HCT116 (cell line): ENCODE measurements around the gene EBPL. TPM values are rescaled to one million over a fixed set of nuclear protein-coding genes. Genes with fewer than 3 reads are reported as not detected.
A peak's percentile ranks its signal among the peaks of the same experiment; 100 is the strongest.

Experiments
- ATAC-seq: fragments of 200-7000 bp; cut with Tn5 transposase; 2 replicates; pipeline ENCODE4 v1.9.1; 2020; ENCODE audit warnings: mild to moderate bottlenecking, moderate library complexity
- BruUV-seq: library from RNA; stranded (reverse); fragments of 400-500 nt; replicated peaks from 2 replicates; lab custom pipeline; 2021; lab: Mats Ljungman, UMichigan
- CTCF ChIA-PET: fragments of 300-600 bp; sonication (Branson Sonifier 250); formaldehyde crosslinking; loops from one replicate; lab custom pipeline; 2021; ENCODE audit warnings: antibody characterized with exemption; lab: Charles Lee
- POLR2A ChIA-PET: fragments of 300-600, 350-600 bp; sonication (Branson Sonifier 250); formaldehyde crosslinking; loops from one replicate; lab custom pipeline; 2021; ENCODE audit warnings: antibody characterized with exemption; lab: Charles Lee
- RAD21 ChIA-PET, 2 experiments: fragments of 300-600 bp; sonication (Branson Sonifier 250); formaldehyde crosslinking; loops; one replicate each; lab custom pipeline; 2023; ENCODE audit warnings: low total read pairs in 2 of 2; ENCODE audit not compliant: uncharacterized antibody in 2 of 2, unreplicated experiment in 2 of 2, low non-redundant PET in 1 of 2; lab: Charles Lee
- DNase-seq: peaks from one replicate; pipeline ENCODE4 v3.0.0-alpha.2; 2010; ENCODE audit warnings: low read depth, low spot score
- H2AFZ ChIP-seq: fragments of 200-600 bp; shearing (Covaris generic), sonication (generic); 2 replicates; pipeline ENCODE4 v1.6.1; 2017; ENCODE audit warnings: low read depth, mixed run types, mixed read lengths, antibody characterized with exemption, low read length; ENCODE audit not compliant: poor library complexity, severe bottlenecking
- H3K27ac ChIP-seq: 2 replicates; pipeline ENCODE4 v1.5.1; 2012; ENCODE audit warnings: low read depth, low read length
- H3K27me3 ChIP-seq: fragments of 200-600 bp; sonication (generic); 2 replicates; pipeline ENCODE4 v1.6.1; 2016; ENCODE audit warnings: mixed run types, low read length, mixed read lengths; ENCODE audit not compliant: insufficient read depth
- H3K36me3 ChIP-seq, 2 experiments: fragments of 200-500 bp in 1 of 2; fragments of 200-600 bp in 1 of 2; sonication (Bioruptor generic) in 1 of 2; sonication (generic) in 1 of 2; 2 replicates each; pipeline versions ENCODE4 v1.5.1 to v1.6.1; 2014 to 2016; ENCODE audit warnings: low read length in 2 of 2, inconsistent platforms in 1 of 2, mixed read lengths in 1 of 2, mixed run types in 1 of 2; ENCODE audit not compliant: insufficient read depth in 2 of 2, control insufficient read depth in 1 of 2
- H3K4me1 ChIP-seq, 2 experiments: fragments of 200-600 bp in 1 of 2; sonication (generic) in 1 of 2; 2 replicates each; pipeline versions ENCODE4 v1.5.1 to v1.6.1; 2012 to 2017; ENCODE audit warnings: low read length in 2 of 2, inconsistent platforms in 1 of 2, mild to moderate bottlenecking in 1 of 2, mixed read lengths in 1 of 2, mixed run types in 1 of 2, moderate library complexity in 1 of 2; ENCODE audit not compliant: insufficient read depth in 2 of 2, control insufficient read depth in 1 of 2
- H3K4me2 ChIP-seq: fragments of 200-600 bp; sonication (generic); 2 replicates; pipeline ENCODE4 v1.6.1; 2017; ENCODE audit warnings: mixed run types, low read length, mixed read lengths
- H3K4me3 ChIP-seq, 2 experiments: fragments of 200-600 bp in 1 of 2; sonication (generic) in 1 of 2; replicated peaks in 1 of 2; 2 replicates each; pipeline ENCODE4 v1.5.1; 2011 to 2016; ENCODE audit warnings: low read length in 2 of 2, control low read depth in 1 of 2, low read depth in 1 of 2, mild to moderate bottlenecking in 1 of 2, mixed read lengths in 1 of 2, mixed run types in 1 of 2
- H3K79me2 ChIP-seq: fragments of 200-600 bp; sonication (generic); 2 replicates; pipeline ENCODE4 v1.6.1; 2017; ENCODE audit warnings: mild to moderate bottlenecking, mixed run types, low read length, moderate library complexity, mixed read lengths; ENCODE audit not compliant: insufficient read depth
- H3K9ac ChIP-seq: fragments of 200-600 bp; sonication (generic); 2 replicates; pipeline ENCODE4 v1.6.1; 2016; ENCODE audit warnings: low read length, mixed read lengths
- H3K9me2 ChIP-seq: fragments of 200-600 bp; sonication (generic), shearing (Covaris generic); 2 replicates; pipeline ENCODE4 v1.6.1; 2017; ENCODE audit warnings: mixed run types, mild to moderate bottlenecking, moderate library complexity; ENCODE audit not compliant: insufficient read depth
- H3K9me3 ChIP-seq, 2 experiments: fragments of 200-500 bp in 1 of 2; fragments of 200-600 bp in 1 of 2; sonication (Bioruptor generic) in 1 of 2; sonication (generic) in 1 of 2; 2 replicates each; pipeline ENCODE4 v1.6.1; 2014 to 2017; ENCODE audit warnings: low read length in 2 of 2, mixed read lengths in 2 of 2, inconsistent platforms in 1 of 2, low read depth in 1 of 2, mild to moderate bottlenecking in 1 of 2, mixed run types in 1 of 2, moderate library complexity in 1 of 2; ENCODE audit not compliant: control insufficient read depth in 1 of 2, insufficient read depth in 1 of 2
- H4K20me1 ChIP-seq: fragments of 200-600 bp; sonication (generic), shearing (Covaris generic); 2 replicates; pipeline ENCODE4 v1.6.1; 2017; ENCODE audit warnings: mixed run types, mild to moderate bottlenecking, moderate library complexity; ENCODE audit not compliant: insufficient read depth
- CBX3 ChIP-seq: IDR thresholded peaks from 2 replicates; pipeline ENCODE4 v1.6.1; 2012; ENCODE audit warnings: low read depth
- CEBPB ChIP-seq: IDR thresholded peaks from 2 replicates; pipeline ENCODE4 v1.6.1; 2012; ENCODE audit warnings: low read depth
- EGR1 ChIP-seq: IDR thresholded peaks from 2 replicates; pipeline ENCODE4 v1.6.1; 2012; ENCODE audit warnings: low read depth
- EZH2 ChIP-seq: fragments of 200-600 bp; sonication (generic); IDR thresholded peaks from 2 replicates; pipeline ENCODE4 v1.6.1; 2017; ENCODE audit warnings: antibody characterized with exemption, mixed run types
- FOSL1 ChIP-seq: IDR thresholded peaks from 2 replicates; pipeline ENCODE4 v1.6.1; 2012; ENCODE audit warnings: low read depth
- JUND ChIP-seq: IDR thresholded peaks from 2 replicates; pipeline ENCODE4 v1.6.1; 2012
- POLR2AphosphoS5 ChIP-seq: IDR thresholded peaks from 2 replicates; pipeline ENCODE4 v1.6.1; 2011; ENCODE audit warnings: mild to moderate bottlenecking, low read depth, low read length, moderate library complexity
- SIN3A ChIP-seq: IDR thresholded peaks from 2 replicates; pipeline ENCODE4 v1.6.1; 2012; ENCODE audit warnings: low read depth
- SRF ChIP-seq: IDR thresholded peaks from 2 replicates; pipeline ENCODE4 v1.6.1; 2012; ENCODE audit warnings: low read depth
- YY1 ChIP-seq: IDR thresholded peaks from 2 replicates; pipeline ENCODE4 v1.6.1; 2011; ENCODE audit warnings: low read length, low read depth, moderate library complexity, mild to moderate bottlenecking; ENCODE audit not compliant: insufficient replicate concordance; ENCODE audit errors: extremely low read depth
- ZNF274 ChIP-seq: fragments of 200-500 bp; sonication (Bioruptor generic); IDR thresholded peaks from 2 replicates; pipeline ENCODE4 v1.6.1; 2014; ENCODE audit warnings: mild to moderate bottlenecking, low read depth, low read length, inconsistent platforms
- intact Hi-C: fragments of 100-400 bp; cut with micrococcal nuclease; formaldehyde crosslinking; loops from 2 replicates; pipeline ENCODE4 v1.10.0; 2022
- total RNA-seq: library from RNA; stranded (reverse); gene quantifications from one replicate; pipeline ENCODE4 v1.2.1, GENCODE V29; 2021; ENCODE audit not compliant: unreplicated experiment
- TF ChIP-seq, protein P1 (sequence below), 3 experiments: fragments of 200-600 bp in 1 of 3; sonication (generic) in 1 of 3; IDR thresholded peaks in 2 of 3; conservative IDR thresholded peaks in 1 of 3; 2 replicates each; pipeline ENCODE4 v1.5.1; 2012 to 2017; ENCODE audit warnings: low read depth in 2 of 3, low read length in 2 of 3, antibody characterized with exemption in 1 of 3, borderline replicate concordance in 1 of 3, control low read depth in 1 of 3, mild to moderate bottlenecking in 1 of 3, mixed read lengths in 1 of 3, mixed run types in 1 of 3, moderate library complexity in 1 of 3; ENCODE audit not compliant: insufficient read depth in 1 of 3
- TF ChIP-seq, protein P2 (sequence below): IDR thresholded peaks from 2 replicates; pipeline ENCODE4 v1.6.1; 2012
- TF ChIP-seq, protein P3 (sequence below): IDR thresholded peaks from 2 replicates; pipeline ENCODE4 v1.6.1; 2012; ENCODE audit warnings: low read depth

Gene EBPL
- total RNA-seq, 1 experiment from 2014 or later, result 73.2 TPM

DNA sequence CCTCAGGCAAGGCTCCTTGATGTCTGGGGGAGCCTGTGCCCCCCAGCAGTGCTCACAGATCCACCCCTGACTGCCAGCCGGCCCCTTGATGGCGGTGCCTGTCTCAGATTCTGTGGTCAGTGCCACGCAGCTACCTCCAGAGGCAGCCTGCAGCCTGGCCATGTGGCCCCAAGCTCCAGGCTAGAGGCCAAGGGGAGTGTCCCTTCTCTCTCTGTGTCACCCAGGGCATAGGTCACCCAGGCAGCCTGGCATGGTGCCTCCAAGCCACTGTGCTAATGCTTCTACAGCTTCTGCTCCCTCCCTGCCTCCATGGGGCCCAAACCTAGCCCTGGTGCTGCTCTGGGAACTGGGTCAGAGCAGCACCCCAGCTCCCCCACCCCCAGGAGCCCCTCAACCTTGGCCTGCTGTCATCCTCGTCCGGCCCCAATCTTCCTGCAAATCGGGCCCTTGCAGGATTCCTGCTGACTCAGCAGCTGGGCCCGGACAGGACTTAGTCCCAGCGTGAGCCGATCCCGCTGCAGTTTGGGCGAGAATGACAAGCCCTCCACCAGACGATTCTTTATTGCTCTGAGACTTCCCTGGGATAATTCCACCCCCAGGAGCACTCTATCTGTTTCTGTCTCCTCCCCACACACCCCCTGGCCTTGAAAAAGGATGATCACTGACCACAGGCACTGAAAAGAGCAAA, 65.8 kb downstream of the EBPL start:
- H3K4me2 ChIP-seq, result no peak overlapping the region
- CTCF ChIA-PET, result no interaction called here

DNA sequence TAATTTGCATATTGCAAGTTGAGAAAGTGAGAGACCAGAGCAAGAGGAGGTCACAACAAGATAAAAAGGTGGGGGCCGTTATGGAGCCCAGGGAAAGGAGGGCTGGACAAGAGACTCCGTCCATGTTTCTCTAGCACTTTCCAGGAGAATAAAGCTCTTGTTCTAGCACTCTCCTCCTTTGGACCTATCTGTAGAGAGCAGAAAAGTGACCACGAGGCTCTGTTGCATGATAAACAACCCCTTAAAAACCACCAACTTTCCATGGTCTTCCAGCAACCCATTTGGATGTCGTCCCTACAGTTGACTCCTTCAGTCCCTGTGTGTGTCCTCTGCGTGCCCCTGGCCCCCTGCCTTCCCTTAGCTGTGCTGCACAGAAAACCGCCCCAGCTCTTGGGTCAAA, 67.1 kb downstream of the EBPL start:
- Histone ChIP-seq H3K79me2 (no peaks in the 10 kb centered on the region), H3K4me1 (peaks cover 0 to 7% of the 10 kb centered on the region in 2 experiments; a peak in 1 of 4 replicates), H4K20me1 (no peaks in the 10 kb centered on the region), H2AFZ (no peak overlapping the region), H3K27me3 (no peaks in the 10 kb centered on the region), H3K9me3 (no peaks in the 10 kb centered on the region), H3K9me2 (no peaks in the 10 kb centered on the region), H3K9ac (no peak overlapping the region), H3K4me2 (no peak overlapping the region), H3K36me3 (no peaks in the 10 kb centered on the region), H3K27ac (no peak overlapping the region), H3K4me3 (no peak overlapping the region)
- CTCF ChIA-PET, result no interaction called here
- BruUV-seq, result no TSS peak
- RAD21 ChIA-PET, result no interaction called here
- DNase-seq (no peak), ATAC-seq (no peak)
- intact Hi-C loops, result no loop called here
- POLR2A ChIA-PET, result no interaction called here
- TF ChIP-seq CEBPB, result no peak
- no peak for TF ChIP-seq EZH2
- TF ChIP-seq SIN3A, result no peak
- no peak for TF ChIP-seq SRF
- no peak for TF ChIP-seq JUND
- TF ChIP-seq, protein P1, sequence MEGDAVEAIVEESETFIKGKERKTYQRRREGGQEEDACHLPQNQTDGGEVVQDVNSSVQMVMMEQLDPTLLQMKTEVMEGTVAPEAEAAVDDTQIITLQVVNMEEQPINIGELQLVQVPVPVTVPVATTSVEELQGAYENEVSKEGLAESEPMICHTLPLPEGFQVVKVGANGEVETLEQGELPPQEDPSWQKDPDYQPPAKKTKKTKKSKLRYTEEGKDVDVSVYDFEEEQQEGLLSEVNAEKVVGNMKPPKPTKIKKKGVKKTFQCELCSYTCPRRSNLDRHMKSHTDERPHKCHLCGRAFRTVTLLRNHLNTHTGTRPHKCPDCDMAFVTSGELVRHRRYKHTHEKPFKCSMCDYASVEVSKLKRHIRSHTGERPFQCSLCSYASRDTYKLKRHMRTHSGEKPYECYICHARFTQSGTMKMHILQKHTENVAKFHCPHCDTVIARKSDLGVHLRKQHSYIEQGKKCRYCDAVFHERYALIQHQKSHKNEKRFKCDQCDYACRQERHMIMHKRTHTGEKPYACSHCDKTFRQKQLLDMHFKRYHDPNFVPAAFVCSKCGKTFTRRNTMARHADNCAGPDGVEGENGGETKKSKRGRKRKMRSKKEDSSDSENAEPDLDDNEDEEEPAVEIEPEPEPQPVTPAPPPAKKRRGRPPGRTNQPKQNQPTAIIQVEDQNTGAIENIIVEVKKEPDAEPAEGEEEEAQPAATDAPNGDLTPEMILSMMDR (IDR thresholded peaks at IDR 0.05 in 2 of 3, conservative IDR thresholded peaks at IDR 0.05 in 1 of 3; ENCODE audit: borderline replicate concordance in 1 of 3, insufficient read depth in 1 of 3, low read depth in 2 of 3, low read length in 2 of 3), result no peak
- TF ChIP-seq, protein P2, sequence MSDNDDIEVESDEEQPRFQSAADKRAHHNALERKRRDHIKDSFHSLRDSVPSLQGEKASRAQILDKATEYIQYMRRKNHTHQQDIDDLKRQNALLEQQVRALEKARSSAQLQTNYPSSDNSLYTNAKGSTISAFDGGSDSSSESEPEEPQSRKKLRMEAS, result no peak
- TF ChIP-seq FOSL1, result no peak
- no peak for TF ChIP-seq ZNF274
- TF ChIP-seq, protein P3, sequence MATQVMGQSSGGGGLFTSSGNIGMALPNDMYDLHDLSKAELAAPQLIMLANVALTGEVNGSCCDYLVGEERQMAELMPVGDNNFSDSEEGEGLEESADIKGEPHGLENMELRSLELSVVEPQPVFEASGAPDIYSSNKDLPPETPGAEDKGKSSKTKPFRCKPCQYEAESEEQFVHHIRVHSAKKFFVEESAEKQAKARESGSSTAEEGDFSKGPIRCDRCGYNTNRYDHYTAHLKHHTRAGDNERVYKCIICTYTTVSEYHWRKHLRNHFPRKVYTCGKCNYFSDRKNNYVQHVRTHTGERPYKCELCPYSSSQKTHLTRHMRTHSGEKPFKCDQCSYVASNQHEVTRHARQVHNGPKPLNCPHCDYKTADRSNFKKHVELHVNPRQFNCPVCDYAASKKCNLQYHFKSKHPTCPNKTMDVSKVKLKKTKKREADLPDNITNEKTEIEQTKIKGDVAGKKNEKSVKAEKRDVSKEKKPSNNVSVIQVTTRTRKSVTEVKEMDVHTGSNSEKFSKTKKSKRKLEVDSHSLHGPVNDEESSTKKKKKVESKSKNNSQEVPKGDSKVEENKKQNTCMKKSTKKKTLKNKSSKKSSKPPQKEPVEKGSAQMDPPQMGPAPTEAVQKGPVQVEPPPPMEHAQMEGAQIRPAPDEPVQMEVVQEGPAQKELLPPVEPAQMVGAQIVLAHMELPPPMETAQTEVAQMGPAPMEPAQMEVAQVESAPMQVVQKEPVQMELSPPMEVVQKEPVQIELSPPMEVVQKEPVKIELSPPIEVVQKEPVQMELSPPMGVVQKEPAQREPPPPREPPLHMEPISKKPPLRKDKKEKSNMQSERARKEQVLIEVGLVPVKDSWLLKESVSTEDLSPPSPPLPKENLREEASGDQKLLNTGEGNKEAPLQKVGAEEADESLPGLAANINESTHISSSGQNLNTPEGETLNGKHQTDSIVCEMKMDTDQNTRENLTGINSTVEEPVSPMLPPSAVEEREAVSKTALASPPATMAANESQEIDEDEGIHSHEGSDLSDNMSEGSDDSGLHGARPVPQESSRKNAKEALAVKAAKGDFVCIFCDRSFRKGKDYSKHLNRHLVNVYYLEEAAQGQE, result no peak
- TF ChIP-seq EGR1, result no peak
- no peak for TF ChIP-seq YY1
- no peak for TF ChIP-seq CBX3

More for the DNA sequence above, 65.8 kb downstream of the EBPL start:
- DNase-seq (no peak), ATAC-seq (peak; percentile 54; the same call in 1 of the 2 replicates)
- Histone ChIP-seq H3K4me1 (peaks cover 0 to 12% of the 10 kb centered on the region in 2 experiments; a peak in 1 of 4 replicates), H3K9ac (no peak overlapping the region), H3K9me3 (no peaks in the 10 kb centered on the region), H3K27me3 (no peaks in the 10 kb centered on the region), H3K9me2 (no peaks in the 10 kb centered on the region), H3K4me3 (no peak overlapping the region), H3K79me2 (no peaks in the 10 kb centered on the region), H4K20me1 (no peaks in the 10 kb centered on the region), H3K36me3 (no peaks in the 10 kb centered on the region), H3K27ac (no peak overlapping the region), H2AFZ (no peak overlapping the region)
- POLR2A ChIA-PET, result interaction anchor here (0.6 kb wide), 1 partner anchor 119 kb away, joined by 5 read pairs; no protein-coding TSS in a partner anchor
- RAD21 ChIA-PET, result interaction anchor here in 1 of 2 experiments (0.6 kb wide), 1 partner anchor 732 kb away, joined by 3 read pairs; no protein-coding TSS in a partner anchor
- TF ChIP-seq ZNF274, result no peak
- TF ChIP-seq CEBPB, result no peak
- no peak for TF ChIP-seq POLR2AphosphoS5
- no peak for TF ChIP-seq JUND
- TF ChIP-seq CBX3, result no peak
- TF ChIP-seq EGR1, result no peak
- BruUV-seq, result no TSS peak
- intact Hi-C loops, result no loop called here
